A549 (cell line): ENCODE results near the gene CASK. TPM values are rescaled to one million over a fixed set of nuclear protein-coding genes. Genes with fewer than 3 reads are reported as not detected.
A peak's percentile ranks its signal among the peaks of the same experiment; 100 is the strongest.

ENCODE experiments used
- ATAC-seq, 2 experiments: fragments of 200-7000 bp in 1 of 2; fragments of >200 bp in 1 of 2; cut with Nextera tagmentation in 1 of 2; cut with Tn5 transposase in 1 of 2; 3 replicates each; pipeline versions ENCODE4 v1.8.0 to v1.9.1; 2018 to 2020; ENCODE audit warnings: mild to moderate bottlenecking in 1 of 2, moderate library complexity in 1 of 2
- CTCF ChIA-PET: fragments of 300-600 bp; sonication (Branson Sonifier 250); formaldehyde crosslinking; extraction: SDS; loops from one replicate; lab custom pipeline; 2021; ENCODE audit warnings: antibody characterized with exemption, inconsistent platforms; lab: Yijun Ruan, JAX
- POLR2A ChIA-PET: fragments of 350-600 bp; formaldehyde crosslinking; extraction: SDS; loops from one replicate; lab custom pipeline; 2021; ENCODE audit warnings: antibody characterized with exemption, inconsistent platforms; lab: Yijun Ruan, JAX
- DNase-seq, 2 experiments: peaks; one replicate each; pipeline versions ENCODE4 v3.0.0 to v3.0.0-alpha.2; 2011 to 2016; ENCODE audit warnings: low read depth in 1 of 2, low spot score in 1 of 2
- FAIRE-seq: peaks from 2 replicates; lab custom pipeline; 2011; peaks lifted over from hg19 to GRCh38; lab: Jason Lieb, UNC
- H3K27ac ChIP-seq, 2 experiments: fragments of >200 bp; sonication (Bioruptor Twin); formaldehyde crosslinking; 3 replicates each; pipeline ENCODE4 v1.5.1; 2016 to 2017
- H3K4me1 ChIP-seq: fragments of >200 bp; sonication (Bioruptor Twin); formaldehyde crosslinking; 3 replicates; pipeline ENCODE4 v1.6.1; 2016
- H3K4me2 ChIP-seq: fragments of >200 bp; sonication (Bioruptor Twin); formaldehyde crosslinking; 3 replicates; pipeline ENCODE4 v1.6.1; 2016
- H3K4me3 ChIP-seq: fragments of >200 bp; sonication (Bioruptor Twin); formaldehyde crosslinking; 3 replicates; pipeline ENCODE4 v1.5.1; 2016
- H3K9me3 ChIP-seq: fragments of >200 bp; sonication (Bioruptor Twin); formaldehyde crosslinking; 3 replicates; pipeline ENCODE4 v1.6.1; 2016
- CBX8 ChIP-seq: fragments of 200-600 bp; sonication (generic); IDR thresholded peaks from 2 replicates; pipeline ENCODE4 v1.6.1; 2016
- CHD2 ChIP-seq: fragments of 150-350 bp; IDR thresholded peaks from 2 replicates; pipeline ENCODE4 v1.6.1; 2014; ENCODE audit warnings: low read length; ENCODE audit not compliant: partially characterized antibody
- E2F6 ChIP-seq: IDR thresholded peaks from 2 replicates; pipeline ENCODE4 v1.6.1; 2012; ENCODE audit warnings: low read depth, borderline replicate concordance
- EP300 ChIP-seq, 2 experiments: fragments of >200 bp; sonication (Bioruptor Twin); formaldehyde crosslinking; IDR thresholded peaks; 2 replicates in 1 of 2; 3 replicates in 1 of 2; pipeline ENCODE4 v1.6.1; 2016 to 2017
- HEYL ChIP-seq: fragments of 250-450 bp; sonication (Bioruptor Pico); IDR thresholded peaks from 2 replicates; pipeline ENCODE4 v1.8.0; 2021; ENCODE audit warnings: mild to moderate bottlenecking, moderate library complexity
- HOXB13 ChIP-seq: fragments of 250-450 bp; sonication (Bioruptor Pico); IDR thresholded peaks from 2 replicates; pipeline ENCODE4 v1.5.0; 2020; ENCODE audit warnings: low read depth, mild to moderate bottlenecking, moderate library complexity
- KDM5A ChIP-seq: fragments of 200-600 bp; sonication (generic); IDR thresholded peaks from 2 replicates; pipeline ENCODE4 v1.6.1; 2016; ENCODE audit warnings: antibody characterized with exemption, mild to moderate bottlenecking
- MAX ChIP-seq: IDR thresholded peaks from 2 replicates; pipeline ENCODE4 v1.6.1; 2012
- MAZ ChIP-seq: fragments of 150-350 bp; IDR thresholded peaks from 2 replicates; pipeline ENCODE4 v1.6.1; 2014; ENCODE audit warnings: antibody characterized with exemption, low read depth, low read length, borderline replicate concordance
- NR3C1 ChIP-seq: fragments of >200 bp; sonication (Bioruptor Twin); formaldehyde crosslinking; IDR thresholded peaks from 3 replicates; pipeline ENCODE4 v1.6.1; 2017
- PHF8 ChIP-seq: fragments of 200-600 bp; sonication (generic); IDR thresholded peaks from 2 replicates; pipeline ENCODE4 v1.6.1; 2016; ENCODE audit warnings: low read depth, mild to moderate bottlenecking, antibody characterized with exemption, moderate library complexity, borderline replicate concordance
- POLR2A ChIP-seq: IDR thresholded peaks from 2 replicates; pipeline ENCODE4 v1.6.1; 2012; ENCODE audit warnings: mild to moderate bottlenecking, low read length
- POLR2AphosphoS2 ChIP-seq: conservative IDR thresholded peaks from 2 replicates; pipeline ENCODE4 v1.6.1; 2012; ENCODE audit warnings: low read length, improper control_type of control experiment, inconsistent platforms
- RARB ChIP-seq: fragments of 250-450 bp; sonication (Bioruptor Pico); IDR thresholded peaks from 2 replicates; pipeline ENCODE4 v1.8.0; 2021; ENCODE audit warnings: mild to moderate bottlenecking, moderate library complexity
- RCOR1 ChIP-seq: fragments of 150-350 bp; IDR thresholded peaks from 2 replicates; pipeline ENCODE4 v1.6.1; 2014; ENCODE audit warnings: antibody characterized with exemption, low read length, low read depth
- REST ChIP-seq: fragments of 200-600 bp; sonication (generic); IDR thresholded peaks from 2 replicates; pipeline ENCODE4 v1.6.1; 2016; ENCODE audit warnings: antibody characterized with exemption, mild to moderate bottlenecking, moderate library complexity
- RNF2 ChIP-seq: fragments of 200-600 bp; sonication (generic); IDR thresholded peaks from 2 replicates; pipeline ENCODE4 v1.6.1; 2016; ENCODE audit warnings: low read depth, mild to moderate bottlenecking, antibody characterized with exemption, moderate library complexity, borderline replicate concordance
- WGBS: methylation state at CpG from one replicate; pipeline ENCODE4 v1.1.6; 2017; ENCODE audit errors: missing lambda C conversion rate; 5-methylcytosine and 5-hydroxymethylcytosine counted together
- polyA plus RNA-seq, 4 experiments: library from polyadenylated mRNA; depleted of rRNA in 3 of 4; stranded (reverse); fragments of >200 nt; fragmentation: RNase III in 1 of 4; extraction: RNeasy Plus Mini Kit Qiagen cat#74134 plus additional on column Dnase treatment in 1 of 4; gene quantifications; 2 replicates in 3 of 4; 3 replicates in 1 of 4; pipeline ENCODE4 v1.2.3, GENCODE V29; 2011 to 2017
- TF ChIP-seq, protein P1 (sequence below): fragments of 250-450 bp; sonication (Bioruptor Pico); IDR thresholded peaks from 2 replicates; pipeline ENCODE4 v1.5.0; 2021; ENCODE audit warnings: mild to moderate bottlenecking, moderate library complexity, borderline replicate concordance
- TF ChIP-seq, protein P2 (sequence below): fragments of 250-450 bp; sonication (Bioruptor Pico); IDR thresholded peaks from 2 replicates; pipeline ENCODE4 v1.5.0; 2020; ENCODE audit warnings: low read depth, mild to moderate bottlenecking, moderate library complexity
- TF ChIP-seq, protein P3 (sequence below): fragments of >200 bp; sonication (Bioruptor Twin); formaldehyde crosslinking; IDR thresholded peaks from 3 replicates; pipeline ENCODE4 v1.6.1; 2016

CASK gene
- polyA plus RNA-seq, 2 of the 4 experiments (the other 2 are of a cell fraction), result 23.3 to 57.6 TPM

DNA sequence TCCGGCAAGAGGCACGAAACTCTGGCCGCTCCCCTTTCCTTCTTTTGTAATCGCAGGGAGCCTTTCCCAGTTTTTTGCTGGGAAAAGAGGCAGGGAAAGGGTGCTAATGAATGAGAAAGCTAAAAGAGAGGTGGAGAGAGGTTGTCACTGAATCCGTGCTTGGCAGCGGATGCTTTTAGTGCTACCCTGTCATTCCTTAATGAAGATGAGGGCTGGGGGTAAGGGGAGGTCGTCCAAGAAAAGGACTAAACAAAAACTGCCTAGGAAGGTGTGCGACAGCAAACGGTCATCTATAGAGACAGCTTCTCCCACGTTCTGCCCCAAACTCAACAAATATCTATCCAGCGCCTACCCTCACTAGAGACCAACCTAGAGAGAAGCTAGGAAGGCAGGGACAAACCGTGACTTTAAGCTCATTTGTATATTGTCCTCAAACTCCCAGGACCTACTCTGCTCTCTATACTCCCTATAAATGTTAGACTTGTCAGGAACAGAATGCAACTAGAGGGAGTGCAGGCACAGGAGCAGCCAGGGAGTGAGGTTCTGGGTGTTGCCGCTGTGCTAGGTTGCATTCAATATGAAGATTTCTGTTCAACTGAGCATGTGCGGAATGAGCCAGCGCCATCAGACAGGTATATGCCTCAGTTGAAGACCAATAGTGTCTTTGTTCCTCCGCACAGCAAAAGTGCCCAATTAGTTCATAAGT is 777 bp upstream of the CASK start:
- Histone ChIP-seq H3K4me2 (peak overlapping the region; percentile 98), H3K4me1 (peaks cover 14% of the 10 kb centered on the region; the same call in 2 of the 3 replicates), H3K9me3 (no peaks in the 10 kb centered on the region), H3K27ac (peak overlapping the region; percentile 64 to 98), H3K4me3 (peak overlapping the region; percentile 63)
- CTCF ChIA-PET, result interaction anchor here (0.6 kb wide), 1 partner anchor 292 kb away, joined by 3 read pairs; no protein-coding TSS in a partner anchor
- peak; percentile 44 to 68 for DNase-seq
- no peak for FAIRE-seq
- peak; percentile 54 to 72 for ATAC-seq
- POLR2A ChIA-PET, result no interaction called here
- TF ChIP-seq, protein P1, sequence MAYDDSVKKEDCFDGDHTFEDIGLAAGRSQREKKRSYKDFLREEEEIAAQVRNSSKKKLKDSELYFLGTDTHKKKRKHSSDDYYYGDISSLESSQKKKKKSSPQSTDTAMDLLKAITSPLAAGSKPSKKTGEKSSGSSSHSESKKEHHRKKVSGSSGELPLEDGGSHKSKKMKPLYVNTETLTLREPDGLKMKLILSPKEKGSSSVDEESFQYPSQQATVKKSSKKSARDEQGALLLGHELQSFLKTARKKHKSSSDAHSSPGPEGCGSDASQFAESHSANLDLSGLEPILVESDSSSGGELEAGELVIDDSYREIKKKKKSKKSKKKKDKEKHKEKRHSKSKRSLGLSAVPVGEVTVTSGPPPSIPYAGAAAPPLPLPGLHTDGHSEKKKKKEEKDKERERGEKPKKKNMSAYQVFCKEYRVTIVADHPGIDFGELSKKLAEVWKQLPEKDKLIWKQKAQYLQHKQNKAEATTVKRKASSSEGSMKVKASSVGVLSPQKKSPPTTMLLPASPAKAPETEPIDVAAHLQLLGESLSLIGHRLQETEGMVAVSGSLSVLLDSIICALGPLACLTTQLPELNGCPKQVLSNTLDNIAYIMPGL (CRISPR knock-in tag), result no peak
- peak; percentile 42; the same call in 1 of the 2 replicates for TF ChIP-seq MAX
- TF ChIP-seq, protein P2, sequence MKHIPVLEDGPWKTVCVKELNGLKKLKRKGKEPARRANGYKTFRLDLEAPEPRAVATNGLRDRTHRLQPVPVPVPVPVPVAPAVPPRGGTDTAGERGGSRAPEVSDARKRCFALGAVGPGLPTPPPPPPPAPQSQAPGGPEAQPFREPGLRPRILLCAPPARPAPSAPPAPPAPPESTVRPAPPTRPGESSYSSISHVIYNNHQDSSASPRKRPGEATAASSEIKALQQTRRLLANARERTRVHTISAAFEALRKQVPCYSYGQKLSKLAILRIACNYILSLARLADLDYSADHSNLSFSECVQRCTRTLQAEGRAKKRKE, result no peak
- no peak for TF ChIP-seq HEYL
- 0 out of 2 replicates have a peak, but pooled peaks have one; percentile 43 for TF ChIP-seq E2F6
- no peak for TF ChIP-seq HOXB13 (CRISPR knock-in tag)
- TF ChIP-seq RCOR1, result no peak
- no peak for TF ChIP-seq RNF2
- no peak for TF ChIP-seq EP300 (IDR thresholded peaks at IDR 0.05)
- no peak for TF ChIP-seq KDM5A
- no peak for TF ChIP-seq POLR2A
- TF ChIP-seq NR3C1, result no peak
- TF ChIP-seq, protein P3, sequence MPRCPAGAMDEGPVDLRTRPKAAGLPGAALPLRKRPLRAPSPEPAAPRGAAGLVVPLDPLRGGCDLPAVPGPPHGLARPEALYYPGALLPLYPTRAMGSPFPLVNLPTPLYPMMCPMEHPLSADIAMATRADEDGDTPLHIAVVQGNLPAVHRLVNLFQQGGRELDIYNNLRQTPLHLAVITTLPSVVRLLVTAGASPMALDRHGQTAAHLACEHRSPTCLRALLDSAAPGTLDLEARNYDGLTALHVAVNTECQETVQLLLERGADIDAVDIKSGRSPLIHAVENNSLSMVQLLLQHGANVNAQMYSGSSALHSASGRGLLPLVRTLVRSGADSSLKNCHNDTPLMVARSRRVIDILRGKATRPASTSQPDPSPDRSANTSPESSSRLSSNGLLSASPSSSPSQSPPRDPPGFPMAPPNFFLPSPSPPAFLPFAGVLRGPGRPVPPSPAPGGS, result no peak
- no peak for TF ChIP-seq RARB (CRISPR knock-in tag)
- no peak for TF ChIP-seq POLR2AphosphoS2
- TF ChIP-seq CHD2, result no peak
- 2% methylated on average over 14 of the region's 16 CpGs for WGBS

GRCh38 chrX:41922431-41923151 is 763 bp downstream of the CASK start:
- POLR2A ChIA-PET, result interaction anchor here (1.5 kb wide), 1 partner anchor 95 kb away, joined by 4 read pairs; no protein-coding TSS in a partner anchor
- Histone ChIP-seq H3K4me1 (peaks cover 15% of the 10 kb centered on the region; the same call in 2 of the 3 replicates), H3K4me2 (peak overlapping the region; percentile 78), H3K4me3 (peak overlapping the region; percentile 63), H3K9me3 (no peaks in the 10 kb centered on the region), H3K27ac (peak overlapping the region; percentile 90 to 98)
- TF ChIP-seq PHF8 (no peak), CBX8 (no peak), REST (no peak), EP300 (IDR thresholded peaks at IDR 0.05) (no peak), POLR2A (0 out of 2 replicates have a peak, but pooled peaks have one; percentile 6), MAX (0 out of 2 replicates have a peak, but pooled peaks have one; percentile 37), MAZ (no peak)
- peak; percentile 17 to 26 for DNase-seq
- peak; percentile 54 to 64 for ATAC-seq
- FAIRE-seq, result no peak
- CTCF ChIA-PET, result interaction anchor here (0.6 kb wide), 2 partner anchors 77 to 496 kb away, joined by 3 read pairs; no protein-coding TSS in a partner anchor
- 1% methylated on average over 25 of the region's 48 CpGs for WGBS
